Measurements from ENCODE around the gene LAMC1. TPM values are rescaled to one million over a fixed set of nuclear protein-coding genes. Genes with fewer than 3 reads are reported as not detected.

Gene LAMC1
- total and polyA plus RNA-seq, 2 experiments from 2014 or later = 185 to 686 TPM

DNA sequence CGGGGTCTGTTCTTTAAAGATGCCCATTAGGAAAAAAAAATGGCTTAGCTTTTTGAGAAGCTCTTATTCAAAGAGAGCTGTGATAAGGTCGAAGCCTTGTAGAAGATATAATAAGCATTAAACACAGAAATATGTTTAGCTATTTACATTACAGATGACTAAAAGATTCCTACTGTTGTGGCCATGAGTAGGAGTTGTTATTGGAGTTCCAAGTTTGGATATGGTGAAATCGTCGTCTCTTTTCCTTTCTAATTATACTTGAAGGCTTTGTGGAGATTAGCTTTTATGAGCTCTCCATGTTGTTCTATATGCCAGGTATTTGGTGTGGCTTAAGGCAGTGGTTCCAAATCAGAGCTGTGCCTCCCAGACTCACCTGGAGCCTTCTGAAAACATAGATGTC, 82.9 kb downstream of the LAMC1 start:
- no peaks in the 10 kb centered on the region for H3K9me2 ChIP-seq (ENCODE audit: insufficient read depth)
- peaks cover 71% of the 10 kb centered on the region for H3K36me3 ChIP-seq (ENCODE audit: low read depth)
- peaks cover 8% of the 10 kb centered on the region; the same call in 1 of the 2 replicates for H4K20me1 ChIP-seq (ENCODE audit: insufficient read depth)
- H3K4me1 ChIP-seq (ENCODE audit: insufficient read depth) = peaks cover 31% of the 10 kb centered on the region
- peaks cover 100% of the 10 kb centered on the region for H3K79me2 ChIP-seq (ENCODE audit: insufficient read depth)
- H3K27ac ChIP-seq = peak overlapping the region; percentile 43; the same call in 1 of the 2 replicates
- no peak overlapping the region for H3K9ac ChIP-seq
- H3K4me3 ChIP-seq = no peak overlapping the region
- in situ Hi-C loops (cut with MboI) = no loop called here
- WGBS, 2 experiments (ENCODE audit: low coverage in 1 of 2, low lambda C conversion rate in 2 of 2, missing lambda C conversion rate in 2 of 2) = 94 to 97% methylated on average over 4 of the region's 4 CpGs
- no peaks in the 10 kb centered on the region for H3K27me3 ChIP-seq (replicated peaks; ENCODE audit: insufficient read depth)
- H2AFZ ChIP-seq = no peak overlapping the region
- peaks cover 60% of the 10 kb centered on the region for H3F3A ChIP-seq (ENCODE audit: insufficient read depth)
- TF ChIP-seq EZH2 (IDR thresholded peaks at IDR 0.05; ENCODE audit: insufficient read depth, poor library complexity, severe bottlenecking) = no peak
- no peak for TF ChIP-seq EZH2phosphoT487 (IDR thresholded peaks at IDR 0.05; ENCODE audit: insufficient read depth, low read depth)
- no peaks in the 10 kb centered on the region for H3K9me3 ChIP-seq (ENCODE audit: low read depth)
- H3K4me2 ChIP-seq (ENCODE audit: unreplicated experiment) = no peak overlapping the region
- DNase-seq = no peak

DNA sequence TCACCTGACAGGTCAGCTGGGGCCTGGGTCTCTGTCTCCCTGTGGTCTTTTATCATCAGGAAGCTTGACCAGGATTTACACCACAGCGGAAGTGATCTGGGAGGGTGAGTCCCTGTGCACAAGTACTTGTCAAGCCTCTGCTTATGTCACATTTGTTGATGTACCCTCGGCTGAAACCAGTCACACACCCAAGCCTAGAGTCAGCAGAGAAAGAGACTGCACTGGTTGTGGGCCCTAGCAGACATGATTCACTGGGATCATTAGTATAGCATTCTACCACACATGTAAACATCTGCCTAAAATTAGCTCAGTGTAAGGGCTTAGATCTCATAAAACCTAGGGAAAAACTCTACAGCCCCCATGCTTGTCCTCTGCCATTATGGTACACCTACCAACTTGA, 83.5 kb downstream of the LAMC1 start:
- peaks cover 26% of the 10 kb centered on the region; the same call in 1 of the 2 replicates for H3K4me1 ChIP-seq (ENCODE audit: insufficient read depth)
- no peaks in the 10 kb centered on the region for H3K9me2 ChIP-seq (ENCODE audit: insufficient read depth)
- peaks cover 61% of the 10 kb centered on the region for H3F3A ChIP-seq (ENCODE audit: insufficient read depth)
- H4K20me1 ChIP-seq (ENCODE audit: insufficient read depth) = 0 out of 2 replicates have a peak, but pooled peaks cover 6% of the 10 kb centered on the region
- H3K79me2 ChIP-seq (ENCODE audit: insufficient read depth) = peaks cover 100% of the 10 kb centered on the region
- no peak overlapping the region for H3K4me3 ChIP-seq
- H2AFZ ChIP-seq = no peak overlapping the region
- WGBS, 2 experiments (ENCODE audit: low coverage in 1 of 2, low lambda C conversion rate in 2 of 2, missing lambda C conversion rate in 2 of 2) = 80 to 86% methylated on average over 2 of the region's 2 CpGs
- DNase-seq = peak; percentile 46
- in situ Hi-C loops (cut with MboI) = no loop called here
- no peaks in the 10 kb centered on the region for H3K9me3 ChIP-seq (ENCODE audit: low read depth)
- H3K4me2 ChIP-seq (ENCODE audit: unreplicated experiment) = no peak overlapping the region
- no peaks in the 10 kb centered on the region for H3K27me3 ChIP-seq (replicated peaks; ENCODE audit: insufficient read depth)
- H3K36me3 ChIP-seq (ENCODE audit: low read depth) = peaks cover 76% of the 10 kb centered on the region
- peak overlapping the region; percentile 43; the same call in 1 of the 2 replicates for H3K27ac ChIP-seq
- H3K9ac ChIP-seq = no peak overlapping the region
- TF ChIP-seq EZH2phosphoT487 (IDR thresholded peaks at IDR 0.05; ENCODE audit: insufficient read depth, low read depth) (no peak), EZH2 (IDR thresholded peaks at IDR 0.05; ENCODE audit: insufficient read depth, poor library complexity, severe bottlenecking) (no peak)

DNA sequence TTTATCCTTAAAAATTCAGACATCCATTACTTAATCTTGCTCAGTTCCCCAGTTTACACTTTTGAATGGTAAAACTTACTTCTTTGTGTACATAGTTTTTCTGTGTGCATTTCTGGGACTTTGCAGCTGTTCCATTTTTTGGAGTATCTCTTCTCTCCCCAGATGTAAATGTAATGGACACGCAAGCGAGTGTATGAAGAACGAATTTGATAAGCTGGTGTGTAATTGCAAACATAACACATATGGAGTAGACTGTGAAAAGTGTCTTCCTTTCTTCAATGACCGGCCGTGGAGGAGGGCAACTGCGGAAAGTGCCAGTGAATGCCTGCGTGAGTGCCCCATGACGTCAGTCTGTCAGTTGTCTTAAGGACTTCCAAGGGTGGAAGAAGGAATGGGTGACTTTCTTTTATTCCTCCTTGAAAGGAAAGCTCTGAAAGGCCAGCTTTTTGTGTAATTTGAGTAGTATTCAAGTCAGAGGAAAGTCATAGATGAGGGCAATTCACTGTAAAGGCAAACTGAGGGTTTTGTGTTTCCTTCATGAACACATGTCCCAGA, 87.2 kb downstream of the LAMC1 start:
- Histone ChIP-seq H3K27me3 (replicated peaks; ENCODE audit: insufficient read depth) (no peaks in the 10 kb centered on the region), H3K4me2 (ENCODE audit: unreplicated experiment) (no peak overlapping the region), H3K36me3 (ENCODE audit: low read depth) (peaks cover 88% of the 10 kb centered on the region), H3K4me3 (no peak overlapping the region), H2AFZ (no peak overlapping the region), H3K27ac (no peak overlapping the region), H3K9me3 (ENCODE audit: low read depth) (no peaks in the 10 kb centered on the region), H3K9me2 (ENCODE audit: insufficient read depth) (no peaks in the 10 kb centered on the region), H3K4me1 (ENCODE audit: insufficient read depth) (0 out of 2 replicates have a peak, but pooled peaks cover 14% of the 10 kb centered on the region), H4K20me1 (ENCODE audit: insufficient read depth) (0 out of 2 replicates have a peak, but pooled peaks cover 14% of the 10 kb centered on the region), H3K79me2 (ENCODE audit: insufficient read depth) (peaks cover 100% of the 10 kb centered on the region), H3K9ac (no peak overlapping the region), H3F3A (ENCODE audit: insufficient read depth) (peaks cover 57% of the 10 kb centered on the region)
- TF ChIP-seq EZH2phosphoT487 (IDR thresholded peaks at IDR 0.05; ENCODE audit: insufficient read depth, low read depth) (no peak), EZH2 (IDR thresholded peaks at IDR 0.05; ENCODE audit: insufficient read depth, poor library complexity, severe bottlenecking) (no peak)
- 98% methylated on average over 8 of the region's 8 CpGs for WGBS, 2 experiments (ENCODE audit: low coverage in 1 of 2, low lambda C conversion rate in 2 of 2, missing lambda C conversion rate in 2 of 2)
- in situ Hi-C loops (cut with MboI) = no loop called here
- DNase-seq = no peak

DNA sequence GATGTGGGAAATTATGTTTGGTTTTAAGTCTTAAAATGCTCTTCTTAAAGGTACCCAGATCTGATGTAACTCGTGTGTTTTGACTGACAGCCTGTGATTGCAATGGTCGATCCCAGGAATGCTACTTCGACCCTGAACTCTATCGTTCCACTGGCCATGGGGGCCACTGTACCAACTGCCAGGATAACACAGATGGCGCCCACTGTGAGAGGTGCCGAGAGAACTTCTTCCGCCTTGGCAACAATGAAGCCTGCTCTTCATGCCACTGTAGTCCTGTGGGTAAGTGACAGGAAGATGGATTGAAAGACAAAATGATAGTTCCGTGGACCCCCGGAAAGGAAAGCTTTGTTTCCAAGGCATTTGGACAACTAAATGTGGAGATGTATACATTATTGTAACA, 91.2 kb downstream of the LAMC1 start:
- no peak for TF ChIP-seq EZH2phosphoT487 (IDR thresholded peaks at IDR 0.05; ENCODE audit: insufficient read depth, low read depth)
- TF ChIP-seq EZH2 (IDR thresholded peaks at IDR 0.05; ENCODE audit: insufficient read depth, poor library complexity, severe bottlenecking) = no peak
- Histone ChIP-seq H4K20me1 (ENCODE audit: insufficient read depth) (0 out of 2 replicates have a peak, but pooled peaks cover 10% of the 10 kb centered on the region), H3K4me3 (no peak overlapping the region), H3K9ac (no peak overlapping the region), H3K9me3 (ENCODE audit: low read depth) (no peaks in the 10 kb centered on the region), H3K4me1 (ENCODE audit: insufficient read depth) (no peaks in the 10 kb centered on the region), H2AFZ (no peak overlapping the region), H3F3A (ENCODE audit: insufficient read depth) (peaks cover 57% of the 10 kb centered on the region), H3K27ac (no peak overlapping the region), H3K36me3 (ENCODE audit: low read depth) (peaks cover 92% of the 10 kb centered on the region), H3K9me2 (ENCODE audit: insufficient read depth) (no peaks in the 10 kb centered on the region), H3K79me2 (ENCODE audit: insufficient read depth) (peaks cover 100% of the 10 kb centered on the region), H3K27me3 (replicated peaks; ENCODE audit: insufficient read depth) (no peaks in the 10 kb centered on the region), H3K4me2 (ENCODE audit: unreplicated experiment) (no peak overlapping the region)
- 93 to 98% methylated on average over 9 of the region's 9 CpGs for WGBS, 2 experiments (ENCODE audit: low coverage in 1 of 2, low lambda C conversion rate in 2 of 2, missing lambda C conversion rate in 2 of 2)
- in situ Hi-C loops (cut with MboI) = no loop called here
- DNase-seq = no peak
